ENCODE measurements around the gene FAF1. TPM values are rescaled to one million over a fixed set of nuclear protein-coding genes. Genes with fewer than 3 reads are reported as not detected.

Gene FAF1
- total and polyA plus RNA-seq, 2 donors (not counting 3 experiments of a cell fraction or from before 2014, with no cell fraction given), result 9.0 to 57.6 TPM

DNA sequence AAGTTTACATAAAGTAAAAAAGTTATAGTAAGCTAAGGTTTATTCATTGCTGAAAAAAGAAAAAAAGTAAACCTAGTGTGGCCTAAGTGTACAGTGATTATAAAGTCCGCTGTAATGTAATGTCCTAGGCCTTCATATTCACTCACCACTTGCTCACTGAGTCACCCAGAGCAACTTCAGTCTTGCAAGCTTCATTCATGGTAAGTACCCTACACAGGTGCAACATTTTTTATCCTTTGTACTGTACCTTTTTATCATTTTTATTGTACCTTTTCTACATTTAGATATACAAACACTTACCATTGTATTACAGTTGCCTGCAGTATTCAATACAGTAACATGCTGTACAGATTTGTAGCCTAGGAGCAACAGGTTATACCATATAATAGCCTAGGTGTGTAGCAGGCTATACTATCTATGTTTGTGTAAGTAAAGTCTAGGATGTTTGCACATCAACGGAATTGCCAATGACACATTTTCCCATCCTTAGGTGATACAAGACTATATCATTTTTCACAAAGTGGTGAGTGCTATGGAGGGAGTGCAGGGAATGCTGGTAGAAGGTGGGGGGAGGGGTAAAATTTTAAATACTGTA is 478.8 kb downstream of the FAF1 start:
- no peaks in the 10 kb centered on the region for H3K36me3 ChIP-seq (ENCODE audit: control insufficient read depth in 2 of 2, extremely low read depth in 1 of 2, insufficient read depth in 2 of 2, low read length in 2 of 2)
- TF ChIP-seq POLR2AphosphoS5 (IDR thresholded peaks at IDR 0.05; ENCODE audit: insufficient read depth, low read depth, low read length), result no peak
- TF ChIP-seq EZH2 (IDR thresholded peaks at IDR 0.05; ENCODE audit: borderline replicate concordance, low read depth, low read length, severe bottlenecking), result no peak
- TF ChIP-seq JUN (IDR thresholded peaks at IDR 0.05; ENCODE audit: borderline replicate concordance, insufficient read depth, insufficient read length, low read depth), result no peak
- TF ChIP-seq MYC (IDR thresholded peaks at IDR 0.05; ENCODE audit: low read depth, low read length), result no peak
- TF ChIP-seq, protein P1, sequence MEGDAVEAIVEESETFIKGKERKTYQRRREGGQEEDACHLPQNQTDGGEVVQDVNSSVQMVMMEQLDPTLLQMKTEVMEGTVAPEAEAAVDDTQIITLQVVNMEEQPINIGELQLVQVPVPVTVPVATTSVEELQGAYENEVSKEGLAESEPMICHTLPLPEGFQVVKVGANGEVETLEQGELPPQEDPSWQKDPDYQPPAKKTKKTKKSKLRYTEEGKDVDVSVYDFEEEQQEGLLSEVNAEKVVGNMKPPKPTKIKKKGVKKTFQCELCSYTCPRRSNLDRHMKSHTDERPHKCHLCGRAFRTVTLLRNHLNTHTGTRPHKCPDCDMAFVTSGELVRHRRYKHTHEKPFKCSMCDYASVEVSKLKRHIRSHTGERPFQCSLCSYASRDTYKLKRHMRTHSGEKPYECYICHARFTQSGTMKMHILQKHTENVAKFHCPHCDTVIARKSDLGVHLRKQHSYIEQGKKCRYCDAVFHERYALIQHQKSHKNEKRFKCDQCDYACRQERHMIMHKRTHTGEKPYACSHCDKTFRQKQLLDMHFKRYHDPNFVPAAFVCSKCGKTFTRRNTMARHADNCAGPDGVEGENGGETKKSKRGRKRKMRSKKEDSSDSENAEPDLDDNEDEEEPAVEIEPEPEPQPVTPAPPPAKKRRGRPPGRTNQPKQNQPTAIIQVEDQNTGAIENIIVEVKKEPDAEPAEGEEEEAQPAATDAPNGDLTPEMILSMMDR (IDR thresholded peaks at IDR 0.05; ENCODE audit: extremely low read depth in 1 of 2, insufficient read depth in 1 of 2, low read depth in 1 of 2, low read length in 2 of 2), result no peak
- TF ChIP-seq GATA2 (IDR thresholded peaks at IDR 0.05; ENCODE audit: insufficient read depth, insufficient read length, low read depth, low read length), result no peak
- TF ChIP-seq FOS (IDR thresholded peaks at IDR 0.05; ENCODE audit: borderline replicate concordance, insufficient read depth, low read length), result no peak
- TF ChIP-seq, protein P2, sequence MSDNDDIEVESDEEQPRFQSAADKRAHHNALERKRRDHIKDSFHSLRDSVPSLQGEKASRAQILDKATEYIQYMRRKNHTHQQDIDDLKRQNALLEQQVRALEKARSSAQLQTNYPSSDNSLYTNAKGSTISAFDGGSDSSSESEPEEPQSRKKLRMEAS (IDR thresholded peaks at IDR 0.05; ENCODE audit: insufficient read depth, insufficient read length), result no peak
- TF ChIP-seq POLR2A (IDR thresholded peaks at IDR 0.05; ENCODE audit: low read depth, low read length), result no peak
- DNase-seq (ENCODE audit: low read depth, low spot score) (no peak), FAIRE-seq (no peak)
- BruUV-seq (replicated peaks), result no TSS peak
- intact Hi-C loops (cut with micrococcal nuclease) (no loop called here), dilution Hi-C loops (cut with MboI; ENCODE audit: extremely low pct_ligation_motif_present, low sequenced_read_pairs) (no loop called here)
- H4K20me1 ChIP-seq (replicated peaks; ENCODE audit: control insufficient read depth, extremely low read depth, insufficient read depth, low read length), result no peaks in the 10 kb centered on the region
- no peak overlapping the region for H3K27ac ChIP-seq (ENCODE audit: insufficient read depth, low read depth, low read length)
- H3K4me3 ChIP-seq (replicated peaks in 1 of 3; ENCODE audit: insufficient read depth in 1 of 3, low read depth in 1 of 3, low read length in 3 of 3), result no peak overlapping the region
- H3K4me1 ChIP-seq (ENCODE audit: control insufficient read depth, extremely low read depth, insufficient read depth, low read length), result no peaks in the 10 kb centered on the region
- no peaks in the 10 kb centered on the region for H3K9me3 ChIP-seq (replicated peaks; ENCODE audit: control insufficient read depth, insufficient read depth, low read length)
- H3K79me2 ChIP-seq (ENCODE audit: control insufficient read depth, insufficient read depth, low read length), result no peaks in the 10 kb centered on the region
- ChIA-PET CTCF (interaction anchor here (1.0 kb wide), 1 partner anchor 123 kb away, joined by 3 read pairs; no protein-coding TSS in a partner anchor), POLR2A (interaction anchor here (0.6 kb wide), 1 partner anchor 77 kb away, joined by 3 read pairs; no protein-coding TSS in a partner anchor)
- H3K9ac ChIP-seq (replicated peaks; ENCODE audit: extremely low read depth, insufficient read depth, low read length), result no peak overlapping the region
- H3K4me2 ChIP-seq (ENCODE audit: insufficient read depth, low read length), result no peak overlapping the region
- no peak overlapping the region for H2AFZ ChIP-seq (ENCODE audit: low read depth, low read length)
- peaks cover 3% of the 10 kb centered on the region for H3K9me1 ChIP-seq (replicated peaks; ENCODE audit: control insufficient read depth, extremely low read depth, insufficient read depth, low read length)
- H3K27me3 ChIP-seq (ENCODE audit: control insufficient read depth in 2 of 2, insufficient read depth in 2 of 2, low read length in 2 of 2), result no peaks in the 10 kb centered on the region
